Measurements from ENCODE around the gene ZNF329.
A peak's percentile ranks its signal among the peaks of the same experiment; 100 is the strongest.

The ZNF329 gene

GRCh38 chr19:58107778-58108545, 42.6 kb downstream of the ZNF329 start:
- TF ChIP-seq SIN3A (IDR thresholded peaks at IDR 0.05; ENCODE audit: borderline replicate concordance, insufficient read depth, low read length) (no peak), REST (IDR thresholded peaks at IDR 0.05; ENCODE audit: insufficient read depth in 1 of 2, low read depth in 2 of 2, low read length in 2 of 2) (no peak), POLR2AphosphoS5 (IDR thresholded peaks at IDR 0.05; ENCODE audit: low read depth, low read length) (no peak), FOXP2 (optimal IDR thresholded peaks at IDR 0.05; ENCODE audit: borderline replicate concordance, extremely low read depth, extremely low read length, insufficient read depth) (no peak), TAF1 (IDR thresholded peaks at IDR 0.05; ENCODE audit: borderline replicate concordance, insufficient read depth, low read length) (no peak)

DNA sequence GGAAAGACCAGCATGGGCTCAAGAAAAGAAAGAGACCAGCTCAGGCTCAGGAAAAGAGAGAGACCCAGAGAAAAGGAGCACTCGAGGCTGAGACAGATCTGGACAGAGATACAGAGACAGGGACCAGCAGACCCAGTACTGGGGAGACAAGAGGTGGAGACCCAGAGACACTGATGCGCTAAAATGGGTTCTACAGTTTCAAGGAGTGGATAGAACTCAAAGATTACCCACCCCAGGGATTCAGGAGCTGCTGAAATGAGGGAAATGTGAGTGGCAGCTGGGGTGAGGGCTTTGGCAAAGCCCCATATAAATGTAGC, 51.9 kb downstream of the ZNF329 start:
- TF ChIP-seq FOXP2 (optimal IDR thresholded peaks at IDR 0.05; ENCODE audit: borderline replicate concordance, extremely low read depth, extremely low read length, insufficient read depth) = no peak
- no peak for TF ChIP-seq SIN3A (IDR thresholded peaks at IDR 0.05; ENCODE audit: borderline replicate concordance, insufficient read depth, low read length)
- TF ChIP-seq REST (IDR thresholded peaks at IDR 0.05; ENCODE audit: insufficient read depth in 1 of 2, low read depth in 2 of 2, low read length in 2 of 2) = no peak
- TF ChIP-seq TAF1 (IDR thresholded peaks at IDR 0.05; ENCODE audit: borderline replicate concordance, insufficient read depth, low read length) = no peak
- TF ChIP-seq POLR2AphosphoS5 (IDR thresholded peaks at IDR 0.05; ENCODE audit: low read depth, low read length) = no peak

GRCh38 chr19:58097781-58098681, 52.6 kb downstream of the ZNF329 start, which contains the start of gene ZSCAN18:
ZSCAN18 (minus strand) TSS chr19:58098231; CDS start chr19:58090267, 7,964 bp downstream.
- TF ChIP-seq TAF1 (IDR thresholded peaks at IDR 0.05; ENCODE audit: borderline replicate concordance, insufficient read depth, low read length) (no peak), FOXP2 (optimal IDR thresholded peaks at IDR 0.05; ENCODE audit: borderline replicate concordance, extremely low read depth, extremely low read length, insufficient read depth) (peak; percentile 99)

DNA sequence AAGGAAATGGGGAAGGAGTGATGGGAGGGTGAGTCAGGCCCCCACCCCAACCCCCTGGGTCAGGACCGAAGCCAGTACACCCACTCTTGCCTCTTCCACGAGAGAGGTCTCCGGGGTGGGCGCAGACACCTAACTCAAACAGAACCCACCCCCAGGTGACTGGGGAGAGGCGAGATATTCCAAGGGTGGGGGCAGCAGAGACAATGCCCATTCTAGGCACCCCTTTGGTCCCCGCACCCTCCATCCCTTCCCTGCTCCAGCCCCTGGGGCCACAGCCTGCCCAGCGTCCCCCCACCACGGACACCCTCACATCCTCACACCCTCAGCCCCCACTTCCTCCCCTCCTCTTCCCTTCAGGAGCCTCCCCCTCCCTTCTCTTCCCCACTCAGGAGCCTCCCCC, 53.2 kb downstream of the ZNF329 start:
- TF ChIP-seq REST (IDR thresholded peaks at IDR 0.05; ENCODE audit: insufficient read depth in 1 of 2, low read depth in 2 of 2, low read length in 2 of 2) = no peak
- no peak for TF ChIP-seq SIN3A (IDR thresholded peaks at IDR 0.05; ENCODE audit: borderline replicate concordance, insufficient read depth, low read length)
- TF ChIP-seq POLR2AphosphoS5 (IDR thresholded peaks at IDR 0.05; ENCODE audit: low read depth, low read length) = no peak
- no peak for TF ChIP-seq TAF1 (IDR thresholded peaks at IDR 0.05; ENCODE audit: borderline replicate concordance, insufficient read depth, low read length)
- no peak for TF ChIP-seq FOXP2 (optimal IDR thresholded peaks at IDR 0.05; ENCODE audit: borderline replicate concordance, extremely low read depth, extremely low read length, insufficient read depth)

- no peak for TF ChIP-seq SIN3A (IDR thresholded peaks at IDR 0.05; ENCODE audit: borderline replicate concordance, insufficient read depth, low read length)
- TF ChIP-seq REST (IDR thresholded peaks at IDR 0.05; ENCODE audit: insufficient read depth in 1 of 2, low read depth in 2 of 2, low read length in 2 of 2) = no peak
- TF ChIP-seq FOXP2 (optimal IDR thresholded peaks at IDR 0.05; ENCODE audit: borderline replicate concordance, extremely low read depth, extremely low read length, insufficient read depth) = no peak
- TF ChIP-seq TAF1 (IDR thresholded peaks at IDR 0.05; ENCODE audit: borderline replicate concordance, insufficient read depth, low read length) = no peak
- no peak for TF ChIP-seq POLR2AphosphoS5 (IDR thresholded peaks at IDR 0.05; ENCODE audit: low read depth, low read length)
Measured at GRCh38 chr19:58096884-58097283, 53.7 kb downstream of the ZNF329 start.
